ENCODE measurements around the gene FYB2. TPM values are rescaled to one million over a fixed set of nuclear protein-coding genes. Genes with fewer than 3 reads are reported as not detected.
"Not testable (repeated sequence)": the region's sequence is repeated elsewhere in the genome, so short reads cannot be mapped to it uniquely, and the experiment has no call there.

FYB2 gene
- total RNA-seq, 2 experiments from 2014 or later, result not detected

- no peaks in the 10 kb centered on the region for H3K9me3 Mint-ChIP-seq
- CTCF ChIA-PET, result no interaction called here
- no peak for DNase-seq
- no peak overlapping the region for H3K27ac Mint-ChIP-seq
- H3K4me1 Mint-ChIP-seq (ENCODE audit: low read depth), result no peaks in the 10 kb centered on the region
- H3K36me3 Mint-ChIP-seq (ENCODE audit: low read depth), result no peaks in the 10 kb centered on the region
- no peak overlapping the region for H3K4me3 Mint-ChIP-seq
- intact Hi-C loops (cut with micrococcal nuclease), result no loop called here
- peaks cover 40% of the 10 kb centered on the region for H3K27me3 Mint-ChIP-seq (ENCODE audit: low read depth)
Observed at GRCh38 chr1:56787330-56787729, 31.9 kb downstream of the FYB2 start.

GRCh38 chr1:56782773-56783172 is 36.4 kb downstream of the FYB2 start:
- Mint-ChIP-seq H3K27me3 (ENCODE audit: low read depth) (peaks cover 11% of the 10 kb centered on the region), H3K4me3 (no peak overlapping the region), H3K27ac (no peak overlapping the region), H3K4me1 (ENCODE audit: low read depth) (no peaks in the 10 kb centered on the region), H3K36me3 (ENCODE audit: low read depth) (no peaks in the 10 kb centered on the region), H3K9me3 (no peaks in the 10 kb centered on the region)
- CTCF ChIA-PET, result interaction anchor here (1.2 kb wide), 1 partner anchor 74 kb away, joined by 3 read pairs; no protein-coding TSS in a partner anchor
- intact Hi-C loops (cut with micrococcal nuclease), result no loop called here
- DNase-seq, result no peak

- Mint-ChIP-seq H3K4me1 (ENCODE audit: low read depth) (no peaks in the 10 kb centered on the region), H3K27ac (no peak overlapping the region), H3K9me3 (no peaks in the 10 kb centered on the region), H3K36me3 (ENCODE audit: low read depth) (no peaks in the 10 kb centered on the region), H3K27me3 (ENCODE audit: low read depth) (peaks cover 8% of the 10 kb centered on the region), H3K4me3 (no peak overlapping the region)
- CTCF ChIA-PET, result no interaction called here
- intact Hi-C loops (cut with micrococcal nuclease), result no loop called here
- DNase-seq, result no peak
Observed at GRCh38 chr1:56780826-56781225, 38.4 kb downstream of the FYB2 start.

GRCh38 chr1:56780128-56780750 is 39.0 kb downstream of the FYB2 start:
- no peak overlapping the region for H3K4me3 Mint-ChIP-seq
- no peaks in the 10 kb centered on the region for H3K9me3 Mint-ChIP-seq
- intact Hi-C loops (cut with micrococcal nuclease), result no loop called here
- H3K27me3 Mint-ChIP-seq (ENCODE audit: low read depth), result peaks cover 2% of the 10 kb centered on the region
- H3K27ac Mint-ChIP-seq, result no peak overlapping the region
- CTCF ChIA-PET, result no interaction called here
- H3K4me1 Mint-ChIP-seq (ENCODE audit: low read depth), result no peaks in the 10 kb centered on the region
- no peaks in the 10 kb centered on the region for H3K36me3 Mint-ChIP-seq (ENCODE audit: low read depth)
- no peak for DNase-seq

GRCh38 chr1:56777972-56778371 is 41.2 kb downstream of the FYB2 start:
- DNase-seq, result no peak
- Mint-ChIP-seq H3K27me3 (ENCODE audit: low read depth) (no peaks in the 10 kb centered on the region), H3K4me1 (ENCODE audit: low read depth) (peaks cover 17% of the 10 kb centered on the region), H3K36me3 (ENCODE audit: low read depth) (no peaks in the 10 kb centered on the region), H3K4me3 (no peak overlapping the region), H3K27ac (no peak overlapping the region), H3K9me3 (no peaks in the 10 kb centered on the region)
- intact Hi-C loops (cut with micrococcal nuclease), result no loop called here
- CTCF ChIA-PET, result no interaction called here

- H3K4me3 Mint-ChIP-seq; H3K36me3 Mint-ChIP-seq (ENCODE audit: low read depth); DNase-seq; H3K27me3 Mint-ChIP-seq (ENCODE audit: low read depth); intact Hi-C loops (cut with micrococcal nuclease); CTCF ChIA-PET; H3K27ac Mint-ChIP-seq; H3K9me3 Mint-ChIP-seq: not testable (repeated sequence)
- H3K4me1 Mint-ChIP-seq (ENCODE audit: low read depth), result peaks cover 17% of the 10 kb centered on the region
Observed at GRCh38 chr1:56774732-56775131, 44.5 kb downstream of the FYB2 start.

- Mint-ChIP-seq H3K36me3 (ENCODE audit: low read depth) (no peaks in the 10 kb centered on the region), H3K27me3 (ENCODE audit: low read depth) (peaks cover 2% of the 10 kb centered on the region), H3K9me3 (no peaks in the 10 kb centered on the region), H3K4me1 (ENCODE audit: low read depth) (peaks cover 17% of the 10 kb centered on the region), H3K4me3 (no peak overlapping the region), H3K27ac (no peak overlapping the region)
- intact Hi-C loops (cut with micrococcal nuclease), result no loop called here
- CTCF ChIA-PET, result interaction anchor here (1.2 kb wide), 1 partner anchor 47 kb away, joined by 3 read pairs; no protein-coding TSS in a partner anchor
- no peak for DNase-seq
Observed at GRCh38 chr1:56774067-56774609, 45.1 kb downstream of the FYB2 start.

GRCh38 chr1:56773341-56774066 is 45.7 kb downstream of the FYB2 start:
- H3K9me3 Mint-ChIP-seq, result no peaks in the 10 kb centered on the region
- no peak overlapping the region for H3K4me3 Mint-ChIP-seq
- H3K36me3 Mint-ChIP-seq (ENCODE audit: low read depth), result no peaks in the 10 kb centered on the region
- CTCF ChIA-PET, result interaction anchor here (1.2 kb wide), 1 partner anchor 48 kb away, joined by 3 read pairs; no protein-coding TSS in a partner anchor
- DNase-seq, result no peak
- H3K4me1 Mint-ChIP-seq (ENCODE audit: low read depth), result peaks cover 17% of the 10 kb centered on the region
- peaks cover 2% of the 10 kb centered on the region for H3K27me3 Mint-ChIP-seq (ENCODE audit: low read depth)
- intact Hi-C loops (cut with micrococcal nuclease), result no loop called here
- H3K27ac Mint-ChIP-seq, result no peak overlapping the region

- no peak overlapping the region for H3K27ac Mint-ChIP-seq
- H3K27me3 Mint-ChIP-seq (ENCODE audit: low read depth), result peaks cover 11% of the 10 kb centered on the region
- no peak overlapping the region for H3K4me3 Mint-ChIP-seq
- intact Hi-C loops (cut with micrococcal nuclease), result no loop called here
- DNase-seq, result no peak
- H3K4me1 Mint-ChIP-seq (ENCODE audit: low read depth), result peaks cover 17% of the 10 kb centered on the region
- no peaks in the 10 kb centered on the region for H3K36me3 Mint-ChIP-seq (ENCODE audit: low read depth)
- H3K9me3 Mint-ChIP-seq, result no peaks in the 10 kb centered on the region
- CTCF ChIA-PET, result no interaction called here
Observed at GRCh38 chr1:56771717-56772116, 47.5 kb downstream of the FYB2 start.

- CTCF ChIA-PET, result no interaction called here
- H3K27ac Mint-ChIP-seq, result no peak overlapping the region
- H3K9me3 Mint-ChIP-seq, result no peaks in the 10 kb centered on the region
- no peak overlapping the region for H3K4me3 Mint-ChIP-seq
- intact Hi-C loops (cut with micrococcal nuclease), result loop anchor here (5.0 to 10.0 kb wide), 2 partner anchors 46 to 64 kb away; no protein-coding TSS in a partner anchor
- H3K36me3 Mint-ChIP-seq (ENCODE audit: low read depth), result no peaks in the 10 kb centered on the region
- H3K4me1 Mint-ChIP-seq (ENCODE audit: low read depth), result peaks cover 2% of the 10 kb centered on the region
- H3K27me3 Mint-ChIP-seq (ENCODE audit: low read depth), result peaks cover 11% of the 10 kb centered on the region
- no peak for DNase-seq
Observed at GRCh38 chr1:56758794-56759193, 60.4 kb downstream of the FYB2 start.

GRCh38 chr1:56758135-56758534 is 61.1 kb downstream of the FYB2 start:
- intact Hi-C loops (cut with micrococcal nuclease), result loop anchor here (5.0 to 10.0 kb wide), 2 partner anchors 47 to 64 kb away; no protein-coding TSS in a partner anchor
- DNase-seq, result no peak
- Mint-ChIP-seq H3K9me3 (no peaks in the 10 kb centered on the region), H3K4me3 (no peak overlapping the region), H3K36me3 (ENCODE audit: low read depth) (no peaks in the 10 kb centered on the region), H3K27me3 (ENCODE audit: low read depth) (peaks cover 11% of the 10 kb centered on the region), H3K4me1 (ENCODE audit: low read depth) (peaks cover 2% of the 10 kb centered on the region), H3K27ac (no peak overlapping the region)
- CTCF ChIA-PET, result no interaction called here

- Mint-ChIP-seq H3K27me3 (ENCODE audit: low read depth) (peaks cover 17% of the 10 kb centered on the region), H3K4me3 (no peak overlapping the region), H3K27ac (no peak overlapping the region), H3K9me3 (no peaks in the 10 kb centered on the region), H3K4me1 (ENCODE audit: low read depth) (peaks cover 2% of the 10 kb centered on the region), H3K36me3 (ENCODE audit: low read depth) (no peaks in the 10 kb centered on the region)
- CTCF ChIA-PET, result no interaction called here
- no peak for DNase-seq
- intact Hi-C loops (cut with micrococcal nuclease), result loop anchor here (5.0 to 10.0 kb wide), 2 partner anchors 49 to 66 kb away; no protein-coding TSS in a partner anchor
Observed at GRCh38 chr1:56755911-56756310, 63.3 kb downstream of the FYB2 start.
